NCI-H146 treated with DMSO at 0.1 percent for 48 hours (cell line): Measurements from ENCODE around the gene DPH2.

Source experiments
- DNase-seq: peaks from one replicate; lab custom pipeline; 2025; ENCODE audit not compliant: unreplicated experiment; lab: John Stamatoyannopoulos, UW

The DPH2 gene

GRCh38 chr1:43942411-43942810 is 27.4 kb upstream of the DPH2 start:
- no peak for DNase-seq

- no peak for DNase-seq
Observed at GRCh38 chr1:43944860-43945259, 24.9 kb upstream of the DPH2 start.

GRCh38 chr1:43945674-43946235 is 24.1 kb upstream of the DPH2 start:
- DNase-seq: no peak

GRCh38 chr1:43946236-43947060 is 23.4 kb upstream of the DPH2 start, which contains the start of gene IPO13:
Gene IPO13, plus strand, starts transcription at chr1:43946950. Its CDS starts 651 bp downstream, at chr1:43947601.
- peak; percentile 75 for DNase-seq

- no peak for DNase-seq
Observed at GRCh38 chr1:43947061-43947873, 22.5 kb upstream of the DPH2 start.

- DNase-seq: no peak
Observed at GRCh38 chr1:43947874-43948437, 21.9 kb upstream of the DPH2 start.

- no peak for DNase-seq
Observed at GRCh38 chr1:43949678-43950077, 20.1 kb upstream of the DPH2 start.

- DNase-seq: no peak
Observed at GRCh38 chr1:43951021-43951985, 18.5 kb upstream of the DPH2 start.

GRCh38 chr1:43952731-43953346 is 17.0 kb upstream of the DPH2 start:
- DNase-seq: no peak

GRCh38 chr1:43953361-43953760 is 16.4 kb upstream of the DPH2 start:
- no peak for DNase-seq

GRCh38 chr1:43954036-43954435 is 15.8 kb upstream of the DPH2 start:
- DNase-seq: no peak

- no peak for DNase-seq
Observed at GRCh38 chr1:43956234-43956633, 13.6 kb upstream of the DPH2 start.

GRCh38 chr1:43957407-43958040 is 12.3 kb upstream of the DPH2 start:
- DNase-seq: no peak

- DNase-seq: no peak
Observed at GRCh38 chr1:43958351-43959255, 11.2 kb upstream of the DPH2 start.

- DNase-seq: no peak
Observed at GRCh38 chr1:43960798-43961197, 9.0 kb upstream of the DPH2 start.

- no peak for DNase-seq
Observed at GRCh38 chr1:43961692-43962091, 8.1 kb upstream of the DPH2 start.

- DNase-seq: no peak
Observed at GRCh38 chr1:43962324-43962723, 7.5 kb upstream of the DPH2 start.

- DNase-seq: no peak
Observed at GRCh38 chr1:43963006-43963405, 6.8 kb upstream of the DPH2 start.
